ENCODE measurements around the gene HHATL.

Gene HHATL, protein sequence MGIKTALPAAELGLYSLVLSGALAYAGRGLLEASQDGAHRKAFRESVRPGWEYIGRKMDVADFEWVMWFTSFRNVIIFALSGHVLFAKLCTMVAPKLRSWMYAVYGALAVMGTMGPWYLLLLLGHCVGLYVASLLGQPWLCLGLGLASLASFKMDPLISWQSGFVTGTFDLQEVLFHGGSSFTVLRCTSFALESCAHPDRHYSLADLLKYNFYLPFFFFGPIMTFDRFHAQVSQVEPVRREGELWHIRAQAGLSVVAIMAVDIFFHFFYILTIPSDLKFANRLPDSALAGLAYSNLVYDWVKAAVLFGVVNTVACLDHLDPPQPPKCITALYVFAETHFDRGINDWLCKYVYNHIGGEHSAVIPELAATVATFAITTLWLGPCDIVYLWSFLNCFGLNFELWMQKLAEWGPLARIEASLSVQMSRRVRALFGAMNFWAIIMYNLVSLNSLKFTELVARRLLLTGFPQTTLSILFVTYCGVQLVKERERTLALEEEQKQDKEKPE

DNA sequence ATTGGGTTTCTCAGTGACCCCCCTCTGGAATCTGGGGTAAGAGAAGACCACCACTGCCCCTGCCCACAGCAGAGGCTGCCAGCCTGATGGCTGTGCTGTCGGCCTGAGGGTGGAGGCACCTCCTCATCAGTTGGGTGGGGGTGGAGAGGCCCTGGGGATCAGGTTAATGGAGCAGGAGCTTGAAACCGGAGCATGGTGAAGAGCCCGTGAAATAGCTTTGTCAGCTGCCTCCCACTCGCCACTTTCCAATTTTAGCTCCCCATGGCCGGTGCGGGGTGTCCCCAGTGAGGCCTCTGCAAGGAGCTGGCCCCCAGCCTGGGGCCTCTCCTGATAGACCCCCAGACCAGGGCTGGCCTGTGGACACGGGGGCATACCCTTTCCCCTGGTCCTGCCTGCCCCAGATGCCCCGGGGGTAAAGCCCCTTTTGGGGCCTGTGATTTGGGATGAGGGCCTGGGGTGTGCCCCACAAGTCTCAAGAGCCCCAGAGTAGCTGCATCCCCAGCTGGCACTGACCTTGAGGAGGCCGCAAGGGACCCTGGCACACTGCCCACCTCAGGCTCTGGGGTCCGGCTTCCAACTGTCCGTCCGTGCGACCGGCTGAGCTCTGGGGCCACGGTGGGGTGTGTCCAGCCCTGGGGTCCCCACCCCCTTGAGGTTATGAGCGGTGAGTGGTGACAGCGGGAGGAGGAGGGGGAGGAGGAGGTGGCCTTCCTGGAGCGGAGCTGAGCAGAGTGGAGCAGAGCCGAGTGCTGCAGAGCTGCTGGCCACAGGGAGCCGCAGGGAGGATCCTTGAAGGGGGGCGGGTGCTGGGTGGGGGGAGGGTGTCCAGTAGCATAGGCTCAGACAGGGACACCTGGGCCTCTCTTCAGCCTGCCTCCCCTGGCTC is at the start of gene HHATL:
Gene HHATL, minus strand, starts transcription at position 733 of the 886 bp plus-strand sequence. CDS start 1,972 bp downstream, outside the sequence.
- no peak for DNase-seq (ENCODE audit: low spot score)

DNA sequence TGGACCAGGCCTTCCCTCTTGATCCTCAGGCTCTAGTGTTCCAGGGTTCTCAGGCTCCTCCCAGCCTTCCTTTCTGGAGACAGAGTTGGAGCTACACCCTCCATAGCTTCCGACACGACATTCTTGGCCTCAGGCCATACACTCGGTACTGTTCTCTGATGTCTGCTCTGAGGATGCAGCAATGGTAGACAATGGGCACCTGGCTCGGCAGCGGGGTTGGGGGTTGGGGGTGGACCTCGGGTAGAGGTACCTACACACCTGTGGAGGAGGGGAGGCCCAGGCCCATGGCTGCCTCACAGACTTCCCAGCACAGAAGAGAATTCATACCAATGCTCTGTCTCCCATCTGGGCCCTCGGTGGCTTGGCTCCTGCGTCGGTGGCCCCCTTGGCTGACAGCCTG is 49.0 kb upstream of the HHATL start:
- DNase-seq (ENCODE audit: low spot score): no peak

DNA sequence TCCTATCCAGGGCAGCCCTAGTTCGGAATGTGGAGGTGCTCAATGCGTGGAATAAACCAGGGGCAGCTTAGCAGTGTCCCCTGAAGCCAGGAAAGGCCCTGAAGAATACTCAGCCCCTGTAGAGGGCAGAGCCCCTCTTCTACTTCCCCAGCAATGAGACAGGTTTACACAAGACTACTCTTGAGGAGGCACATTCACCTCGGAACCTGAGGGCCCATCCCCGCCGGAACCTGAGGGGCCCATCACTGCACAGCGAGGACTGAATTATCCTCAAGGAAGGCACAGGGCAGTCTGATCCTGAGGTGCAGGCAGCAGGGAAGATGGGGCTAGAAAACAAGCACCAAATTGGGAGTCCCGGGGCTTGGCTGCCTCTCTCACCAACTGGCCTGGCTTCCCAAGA is 48.2 kb upstream of the HHATL start:
- no peak for DNase-seq (ENCODE audit: low spot score)

DNA sequence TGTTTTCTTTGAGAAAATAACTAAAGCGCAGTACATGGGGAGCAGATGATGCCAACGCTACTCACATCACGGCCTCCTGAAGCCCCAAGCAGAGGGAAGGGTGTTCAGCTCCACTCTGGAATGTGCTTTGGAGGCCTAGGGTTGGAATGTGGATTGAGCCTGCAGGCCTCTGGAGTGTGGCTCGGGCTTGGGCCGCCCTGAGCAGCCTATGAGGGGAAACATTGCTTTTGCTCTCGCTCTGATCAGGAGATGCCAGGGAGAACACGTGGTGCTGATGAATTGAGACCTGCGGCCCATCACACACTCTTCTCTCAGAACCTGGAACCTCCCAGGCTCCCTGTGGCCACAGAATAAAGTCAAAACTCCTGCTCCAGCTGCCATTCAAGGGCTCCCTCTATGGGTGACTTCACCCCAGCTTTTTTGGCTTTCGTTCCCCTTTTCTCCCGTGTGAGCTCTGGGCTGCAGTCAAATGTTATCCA is 47.2 kb upstream of the HHATL start:
- no peak for DNase-seq (ENCODE audit: low spot score)

DNA sequence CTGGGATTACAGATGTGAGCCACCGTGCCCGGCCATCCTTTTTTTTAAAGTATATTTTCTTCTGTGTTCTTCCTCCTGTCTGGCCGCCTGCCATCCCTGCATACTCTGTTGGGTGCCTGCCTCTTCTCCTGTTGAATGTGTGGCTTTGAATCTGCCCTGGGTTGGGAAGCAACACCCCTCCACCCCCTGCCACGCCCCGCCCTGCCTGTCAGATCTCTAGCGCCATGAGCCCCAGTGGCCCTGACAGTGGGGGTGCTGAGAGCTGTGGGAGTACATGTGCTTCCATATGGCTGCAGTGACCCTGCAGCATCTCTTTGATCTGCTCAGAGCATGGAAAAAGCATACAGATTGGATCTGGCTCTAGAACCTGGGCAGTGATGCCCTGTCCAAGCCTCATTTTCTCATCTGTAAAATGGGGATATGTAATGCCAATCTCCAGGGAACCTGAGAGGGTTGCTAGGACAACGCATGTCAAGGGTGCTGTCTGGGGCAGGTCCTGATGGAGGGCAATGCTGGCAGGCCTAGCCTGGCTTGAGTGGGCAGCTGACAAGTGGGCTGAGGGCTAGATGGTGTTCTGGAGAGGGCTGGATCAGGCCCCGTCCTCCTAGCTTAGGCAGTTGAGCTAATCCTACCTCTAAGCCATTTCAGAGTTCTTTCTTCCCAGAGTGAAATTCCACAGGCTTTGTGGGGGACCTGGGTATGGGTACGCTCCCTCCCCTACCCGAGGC is 46.6 kb upstream of the HHATL start:
- DNase-seq (ENCODE audit: low spot score): no peak

DNA sequence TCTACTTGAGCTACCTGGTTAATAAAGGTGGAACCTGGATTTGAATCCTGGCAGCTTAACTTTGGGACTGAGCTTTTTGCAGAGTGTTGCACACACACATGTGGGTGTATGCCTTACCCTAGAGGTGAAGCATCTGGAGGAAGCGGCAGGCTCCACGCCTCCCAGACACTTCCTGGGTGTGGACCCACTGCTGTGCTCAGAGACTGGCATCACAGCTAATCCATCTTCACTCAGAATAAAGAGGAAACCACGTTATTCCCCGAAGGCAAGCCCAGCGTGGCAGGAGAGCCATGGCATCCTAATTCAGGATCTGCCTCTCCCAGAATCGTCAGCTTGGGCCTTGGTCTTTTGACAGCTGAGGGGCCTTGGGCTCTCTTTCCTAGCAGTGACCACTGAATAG is 45.0 kb upstream of the HHATL start:
- no peak for DNase-seq (ENCODE audit: low spot score)

DNA sequence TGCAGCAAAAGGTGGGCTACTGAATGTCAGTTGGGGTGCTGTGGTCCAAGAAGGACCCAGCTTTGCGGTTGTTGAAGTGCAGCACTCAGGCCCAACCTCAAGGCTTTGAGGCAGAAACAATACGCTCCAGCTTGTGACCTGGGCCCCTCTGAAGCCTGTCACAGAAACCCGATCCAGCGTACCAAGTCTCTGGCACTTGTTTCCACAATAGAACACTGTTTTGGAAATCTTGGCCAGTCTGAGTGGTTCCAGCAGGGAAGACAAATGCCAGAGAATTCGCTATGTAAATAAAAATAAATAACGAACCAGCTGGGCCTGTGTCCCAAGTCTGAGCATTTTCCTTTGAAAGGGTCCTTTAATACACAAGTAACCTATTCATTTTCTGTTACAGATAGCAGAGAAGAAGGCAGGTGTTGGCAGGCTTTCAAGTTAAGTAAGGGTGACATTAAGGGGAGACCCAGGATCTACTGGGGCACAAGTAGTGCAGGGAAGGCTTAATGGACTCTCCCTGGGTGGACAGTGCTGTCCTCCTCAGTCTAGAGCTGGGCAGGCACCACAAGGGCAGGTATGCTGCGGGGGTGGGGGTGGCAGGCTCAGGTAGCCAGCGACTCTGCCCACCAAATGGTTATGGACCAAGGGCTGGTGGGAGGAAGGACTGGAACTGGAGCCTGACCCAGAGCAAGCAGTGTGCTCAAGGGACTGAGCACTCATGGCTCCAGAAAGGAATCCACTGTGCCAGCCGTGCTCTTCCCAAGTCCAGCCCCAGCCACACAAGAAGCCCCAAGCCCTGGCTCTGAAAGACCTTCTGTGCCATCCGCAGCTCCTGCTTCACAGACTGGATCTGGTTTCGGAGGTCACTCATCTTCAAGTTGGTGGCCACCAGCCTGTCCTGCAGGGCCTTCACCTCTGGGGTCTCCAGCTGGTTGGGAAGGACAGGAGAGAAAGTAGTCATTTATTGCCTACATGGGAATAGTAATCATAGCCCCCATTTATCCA is 44.2 kb upstream of the HHATL start:
- DNase-seq (ENCODE audit: low spot score): peak; percentile 65

DNA sequence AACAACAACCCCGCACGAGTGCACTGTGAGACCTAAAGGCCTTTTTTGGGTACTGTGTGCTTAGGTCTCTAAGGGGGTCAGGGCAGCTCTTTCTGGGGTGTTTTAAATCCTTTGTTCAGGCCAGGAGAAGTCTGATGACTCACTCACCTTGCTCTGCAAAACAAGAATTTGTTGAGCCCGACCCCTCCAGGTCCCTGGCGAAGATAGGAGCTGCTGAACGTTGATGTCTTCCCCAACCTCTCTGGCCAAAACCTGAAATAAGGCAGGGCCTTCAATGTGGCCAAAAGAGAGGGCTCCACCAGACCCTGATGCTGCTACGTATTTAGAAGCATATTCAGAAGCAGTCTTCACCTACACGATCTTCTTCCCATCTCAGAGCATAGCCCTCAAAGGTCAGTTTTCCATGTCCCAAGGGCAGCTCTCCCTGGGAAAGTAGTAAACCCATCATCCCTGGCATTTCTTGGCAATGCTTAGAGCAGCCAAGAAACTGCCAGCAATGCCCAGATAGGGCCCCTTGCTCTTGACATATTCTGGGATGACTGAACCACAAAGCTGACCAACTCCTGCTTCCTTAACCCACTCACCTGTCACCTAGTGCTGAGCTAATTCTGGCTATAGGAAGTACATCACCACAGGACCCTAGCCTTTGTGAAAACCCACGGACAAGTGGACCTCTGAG is 43.3 kb upstream of the HHATL start:
- no peak for DNase-seq (ENCODE audit: low spot score)

DNA sequence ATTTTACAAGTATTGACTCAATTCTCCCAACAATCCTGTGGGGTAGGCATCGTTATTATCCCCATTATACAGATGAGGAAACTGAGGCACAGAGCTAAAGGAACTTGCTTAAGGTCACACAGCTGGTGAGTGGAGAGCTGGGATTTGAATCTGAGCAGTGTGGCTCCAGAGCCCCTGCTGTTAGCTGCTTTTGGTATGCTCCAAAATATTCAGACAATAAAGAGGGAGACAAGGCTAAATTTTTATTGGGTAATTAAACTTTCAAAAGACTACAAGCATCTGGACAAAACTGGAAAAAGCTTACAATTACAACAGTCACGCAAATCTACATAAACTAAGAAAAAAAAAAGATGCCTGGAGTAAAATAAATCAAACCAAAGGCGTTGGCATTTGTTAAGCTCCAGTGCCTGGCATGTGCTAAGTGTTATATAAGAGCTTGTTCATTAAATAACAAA is 42.7 kb upstream of the HHATL start:
- no peak for DNase-seq (ENCODE audit: low spot score)

DNA sequence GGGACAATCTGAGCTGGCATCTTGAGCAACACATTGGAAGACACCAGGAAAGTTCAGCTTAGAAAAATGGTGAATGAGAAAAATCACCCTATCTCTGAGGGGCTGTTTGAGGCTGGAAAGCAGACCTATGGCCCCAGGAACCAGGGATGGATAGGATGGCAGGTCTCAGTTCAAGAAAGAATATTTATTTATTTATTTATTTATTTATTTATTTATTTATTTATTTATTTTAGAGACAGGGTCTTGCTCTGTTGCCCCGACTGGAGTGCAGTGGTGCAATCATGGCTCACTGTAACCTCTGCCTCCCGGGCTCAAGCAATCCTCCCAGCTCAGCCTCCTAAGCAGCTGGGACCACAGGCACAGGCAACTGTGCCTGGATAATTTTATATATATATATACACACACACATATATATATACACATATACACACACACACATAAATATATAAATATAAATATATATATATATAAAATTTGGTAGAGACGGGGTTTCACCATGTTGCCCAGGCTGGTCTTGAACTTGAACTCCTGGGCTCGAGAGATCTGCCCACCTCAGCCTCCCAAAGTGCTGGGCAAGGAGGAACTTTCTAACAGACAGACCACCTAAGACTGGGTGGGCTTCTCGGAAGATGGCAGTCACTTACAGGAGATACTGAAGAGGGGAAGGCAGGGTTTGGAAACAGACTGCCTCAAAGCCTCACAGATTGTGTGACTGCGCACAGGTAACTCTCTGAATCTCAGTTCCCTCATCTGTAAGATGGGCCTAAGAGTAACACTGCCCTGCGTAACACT is 40.8 kb upstream of the HHATL start:
- no peak for DNase-seq (ENCODE audit: low spot score)

DNA sequence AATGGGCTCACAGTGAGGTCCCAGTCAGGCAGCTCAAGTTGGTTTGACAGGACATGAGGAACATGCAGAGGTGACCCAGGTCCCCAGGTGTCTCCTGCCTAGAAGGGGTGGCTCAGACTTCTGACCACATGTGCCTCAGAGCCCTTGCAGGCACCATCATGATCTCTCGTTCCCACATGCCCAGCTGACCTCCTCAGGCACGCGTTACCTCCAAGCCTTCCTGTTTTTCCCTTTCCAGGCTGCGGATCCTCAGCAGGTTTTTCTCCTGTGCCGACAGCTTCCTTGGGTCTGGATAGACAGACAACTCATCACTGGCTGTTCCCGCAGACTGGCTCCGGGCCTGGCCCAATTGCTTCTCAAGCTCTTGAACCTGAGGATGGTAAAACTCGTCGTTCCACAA is 40.1 kb upstream of the HHATL start:
- DNase-seq (ENCODE audit: low spot score): no peak

DNA sequence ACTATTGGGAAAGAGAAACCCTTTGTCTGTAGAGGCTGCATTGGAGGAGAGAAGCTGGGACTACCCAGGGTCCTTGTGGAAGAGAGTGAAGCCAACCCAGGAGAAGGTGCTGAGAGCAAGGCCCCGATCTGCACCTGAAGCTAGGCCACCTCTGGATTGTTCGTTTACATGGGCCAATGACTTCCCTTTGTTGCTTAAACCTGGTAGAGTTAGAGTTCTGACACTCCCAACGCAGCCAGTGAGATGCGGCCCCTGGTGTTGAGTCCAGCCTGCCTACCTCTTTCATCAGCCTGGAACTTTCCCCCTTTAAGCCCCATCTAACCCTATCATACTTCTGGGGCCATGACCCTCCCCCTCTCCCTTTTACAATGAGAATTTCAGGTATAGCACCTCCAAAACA is 39.7 kb upstream of the HHATL start:
- DNase-seq (ENCODE audit: low spot score): no peak

DNA sequence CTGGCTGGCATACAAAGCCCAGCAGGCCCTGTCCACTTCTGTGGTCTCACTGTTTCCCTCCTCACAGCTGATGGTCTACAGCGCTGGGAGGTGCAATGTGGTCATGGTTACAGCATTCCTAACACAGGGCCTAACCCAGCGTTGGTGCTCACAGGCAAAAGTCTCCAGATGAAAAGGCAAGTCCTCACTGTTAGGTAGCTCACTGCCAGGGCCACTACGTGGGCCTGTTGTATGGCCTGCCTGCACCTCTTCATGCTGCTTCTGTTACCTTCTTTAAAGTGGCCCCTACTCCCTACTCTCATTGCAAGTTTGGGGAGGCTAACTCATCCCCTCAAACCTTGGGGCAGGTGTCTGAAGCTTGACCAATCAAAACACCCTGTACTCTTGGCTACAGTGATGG is 39.2 kb upstream of the HHATL start:
- no peak for DNase-seq (ENCODE audit: low spot score)

DNA sequence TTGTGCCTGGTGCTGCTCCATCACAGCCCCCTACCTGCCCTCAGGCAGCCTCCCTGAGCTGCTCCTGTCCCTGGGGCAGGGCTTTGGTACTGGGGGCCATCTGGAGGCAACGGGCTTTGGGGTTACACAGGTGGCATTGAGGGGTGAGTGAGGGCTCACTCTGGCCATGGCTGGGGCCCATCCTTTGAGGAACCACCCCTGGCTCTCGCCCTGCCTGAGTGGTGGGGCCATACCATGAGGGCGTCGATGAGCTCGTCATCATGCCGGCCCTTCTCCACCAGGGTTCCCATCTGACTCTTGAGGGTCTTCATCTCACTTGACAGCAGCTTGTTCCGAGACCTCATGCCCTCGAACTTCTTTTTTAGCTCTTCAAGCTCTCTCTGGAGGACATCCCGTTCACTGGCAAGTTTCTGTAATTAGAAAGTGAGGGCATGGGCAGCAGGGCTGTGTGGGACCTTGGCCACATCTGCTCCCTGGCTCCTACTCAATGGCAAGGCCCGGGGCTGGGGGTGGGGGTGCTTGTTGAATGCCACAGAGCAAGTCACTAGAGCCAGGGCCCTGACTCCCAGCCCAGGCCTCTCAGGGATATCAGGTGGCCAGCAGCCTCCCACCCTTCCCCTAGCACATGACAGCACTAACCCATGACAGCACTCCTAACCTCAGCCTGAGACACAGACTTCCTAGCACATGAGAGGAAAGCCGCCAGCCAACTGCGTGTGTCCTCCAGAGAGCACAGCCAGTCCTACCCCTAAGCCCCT is 37.0 kb upstream of the HHATL start:
- no peak for DNase-seq (ENCODE audit: low spot score)

DNA sequence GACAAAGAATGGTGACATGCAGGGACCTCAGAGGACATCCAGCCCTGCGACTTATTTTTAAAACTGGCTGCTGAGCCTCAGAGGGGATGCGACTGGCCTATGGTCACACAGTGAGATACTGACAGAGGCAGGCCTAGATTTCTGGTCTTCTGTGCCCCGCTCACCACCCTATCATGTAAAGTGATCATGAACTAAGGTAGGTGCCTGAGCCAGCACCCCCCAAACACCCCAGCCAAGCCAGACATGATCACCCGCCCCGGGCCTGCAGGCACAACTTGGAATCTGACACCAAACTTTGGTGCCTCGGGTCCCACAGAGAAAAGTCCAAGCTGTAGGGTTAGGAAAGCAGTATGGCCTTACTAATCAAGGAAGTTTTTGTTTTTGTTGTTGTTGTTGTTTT is 33.9 kb upstream of the HHATL start:
- no peak for DNase-seq (ENCODE audit: low spot score)

DNA sequence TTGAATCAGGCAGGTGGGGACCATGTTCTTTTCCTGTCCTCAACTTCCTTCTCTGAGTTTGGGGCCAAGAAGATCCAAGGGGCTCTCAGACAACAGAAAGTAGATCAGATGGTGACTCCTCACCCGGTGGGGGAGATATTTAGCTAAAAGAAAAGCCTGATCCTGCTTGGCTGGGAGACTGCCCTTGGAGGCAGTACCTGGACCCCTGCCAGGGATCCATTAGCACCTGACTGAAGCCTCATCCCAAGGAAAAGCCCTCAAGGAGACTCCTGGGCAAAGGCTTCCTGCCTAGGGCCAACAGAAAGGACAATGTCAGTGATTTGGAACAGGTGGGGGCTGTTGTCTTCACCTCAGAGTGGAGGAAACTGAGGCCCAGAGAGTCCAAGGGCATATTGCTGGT is 33.5 kb upstream of the HHATL start:
- DNase-seq (ENCODE audit: low spot score): no peak

DNA sequence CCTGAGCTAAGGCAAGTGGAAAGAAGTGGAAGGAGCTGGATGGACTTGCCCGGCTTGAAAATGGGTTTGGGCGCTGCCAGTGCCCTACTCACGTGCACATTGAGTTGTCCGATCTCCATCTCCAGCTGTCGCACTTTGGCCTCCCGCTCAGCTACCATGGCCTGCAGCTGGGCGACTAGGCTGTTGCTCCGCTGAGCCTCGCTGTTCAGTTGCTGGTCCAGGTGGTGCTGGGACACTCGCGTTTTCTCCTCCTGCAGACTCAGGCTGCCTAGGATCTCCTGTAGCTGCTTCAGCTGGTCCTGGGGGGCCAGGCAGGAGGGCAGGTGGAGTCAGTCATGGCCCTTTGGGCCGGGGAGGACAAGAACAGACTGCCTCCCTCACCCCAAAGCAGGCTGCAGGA is 33.0 kb upstream of the HHATL start:
- DNase-seq (ENCODE audit: low spot score): no peak

DNA sequence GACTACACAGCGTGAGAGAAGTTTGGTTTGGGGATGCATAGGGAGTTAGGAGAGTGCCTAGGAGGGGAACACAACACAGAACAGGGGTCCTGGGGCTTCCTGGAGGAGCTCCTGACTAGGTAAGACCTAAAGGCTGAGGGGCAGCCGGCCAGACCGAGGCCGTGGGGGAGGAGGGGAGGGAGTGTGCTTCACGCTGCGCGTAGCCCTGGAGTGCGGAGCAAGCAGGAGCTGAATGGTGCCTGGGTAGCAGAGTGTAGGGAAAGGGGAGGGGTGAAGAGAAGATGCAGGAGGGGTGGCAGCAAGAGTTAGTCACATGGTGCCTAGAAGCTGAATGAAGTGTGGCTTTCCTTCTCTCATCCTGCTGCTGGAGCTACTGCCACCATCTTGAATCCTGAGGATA is 32.4 kb upstream of the HHATL start:
- no peak for DNase-seq (ENCODE audit: low spot score)

Data from cerebellar cortex (tissue), 1 donor.